WTC11 (cell line): ENCODE measurements around the gene BAIAP2L2. TPM values are rescaled to one million over a fixed set of nuclear protein-coding genes. Genes with fewer than 3 reads are reported as not detected.

Source experiments
- ATAC-seq: fragments of 200-7000 bp; cut with Tn5 transposase; 2 replicates; pipeline ENCODE4 v1.10.0; 2021; ENCODE audit warnings: mild to moderate bottlenecking, moderate library complexity
- CTCF ChIA-PET: fragments of 300-600 bp; sonication (Branson Sonifier 250); formaldehyde crosslinking; loops from one replicate; lab custom pipeline; 2021; ENCODE audit warnings: antibody characterized with exemption; lab: Charles Lee
- POLR2A ChIA-PET: fragments of 350-600 bp; sonication (Branson Sonifier 250); formaldehyde crosslinking; loops from one replicate; lab custom pipeline; 2021; ENCODE audit warnings: antibody characterized with exemption; lab: Charles Lee
- DNase-seq: peaks from one replicate; pipeline ENCODE4 v3.0.0; 2021; ENCODE audit warnings: low spot score
- H3K27ac Mint-ChIP-seq: 2 replicates; pipeline ENCODE4 v1.8.0; 2021; ENCODE audit warnings: mixed read lengths
- H3K27me3 Mint-ChIP-seq: 2 replicates; pipeline ENCODE4 v1.8.0; 2021; ENCODE audit warnings: low read depth, mild to moderate bottlenecking, moderate library complexity, mixed read lengths
- H3K36me3 Mint-ChIP-seq: 2 replicates; pipeline ENCODE4 v1.8.0; 2021; ENCODE audit warnings: mixed read lengths
- H3K4me1 Mint-ChIP-seq: 2 replicates; pipeline ENCODE4 v1.8.0; 2022; ENCODE audit warnings: mixed read lengths
- H3K4me3 Mint-ChIP-seq: 2 replicates; pipeline ENCODE4 v1.8.0; 2021; ENCODE audit warnings: mild to moderate bottlenecking, moderate library complexity, mixed read lengths
- H3K9me3 Mint-ChIP-seq: 2 replicates; pipeline ENCODE4 v1.8.0; 2021; ENCODE audit warnings: mixed read lengths
- CREM ChIP-seq: sonication (generic); formaldehyde crosslinking; IDR thresholded peaks from 2 replicates; pipeline ENCODE4 v1.8.1; 2022; ENCODE audit warnings: mild to moderate bottlenecking, missing genetic modification reagents, moderate library complexity
- EMX1 ChIP-seq: fragments of 250-450 bp; sonication (Bioruptor Pico); IDR thresholded peaks from 2 replicates; pipeline ENCODE4 v1.8.0; 2021; ENCODE audit warnings: mild to moderate bottlenecking
- GABPB1 ChIP-seq: sonication (generic); formaldehyde crosslinking; IDR thresholded peaks from 2 replicates; pipeline ENCODE4 v1.8.1; 2023; ENCODE audit warnings: mild to moderate bottlenecking, missing genetic modification reagents
- IRF2 ChIP-seq: sonication (generic); formaldehyde crosslinking; IDR thresholded peaks from 2 replicates; pipeline ENCODE4 v1.8.0; 2022; ENCODE audit warnings: low read depth, missing genetic modification reagents, borderline replicate concordance
- NFYB ChIP-seq: sonication (generic); formaldehyde crosslinking; conservative IDR thresholded peaks from 2 replicates; pipeline ENCODE4 v1.8.0; 2022; ENCODE audit warnings: low read depth, missing genetic modification reagents
- NR2C2 ChIP-seq: sonication (generic); formaldehyde crosslinking; IDR thresholded peaks from 2 replicates; pipeline ENCODE4 v1.8.0; 2022; ENCODE audit warnings: mild to moderate bottlenecking, missing genetic modification reagents
- OVOL2 ChIP-seq: fragments of 250-450 bp; sonication (Bioruptor Pico); IDR thresholded peaks from 2 replicates; pipeline ENCODE4 v1.9.0; 2021; ENCODE audit warnings: mild to moderate bottlenecking, borderline replicate concordance
- RORB ChIP-seq: fragments of 250-450 bp; sonication (Bioruptor Pico); IDR thresholded peaks from 2 replicates; pipeline ENCODE4 v1.9.0; 2021; ENCODE audit warnings: mild to moderate bottlenecking
- SMAD3 ChIP-seq: sonication (generic); formaldehyde crosslinking; IDR thresholded peaks from 2 replicates; pipeline ENCODE4 v1.8.0; 2022; ENCODE audit warnings: missing genetic modification reagents, mild to moderate bottlenecking, borderline replicate concordance
- SMAD4 ChIP-seq: sonication (generic); formaldehyde crosslinking; IDR thresholded peaks from 2 replicates; pipeline ENCODE4 v1.8.0; 2022; ENCODE audit warnings: mild to moderate bottlenecking, missing genetic modification reagents
- SOX15 ChIP-seq: fragments of 250-450 bp; sonication (Bioruptor Pico); IDR thresholded peaks from 2 replicates; pipeline ENCODE4 v1.9.0; 2021; ENCODE audit warnings: mild to moderate bottlenecking
- TCF7 ChIP-seq: sonication (generic); formaldehyde crosslinking; IDR thresholded peaks from 2 replicates; pipeline ENCODE4 v1.8.0; 2022; ENCODE audit warnings: mild to moderate bottlenecking, low read depth, missing genetic modification reagents, moderate library complexity
- ZNF138 ChIP-seq: sonication (generic); formaldehyde crosslinking; conservative IDR thresholded peaks from 2 replicates; pipeline ENCODE4 v1.8.1; 2022; ENCODE audit warnings: mild to moderate bottlenecking, moderate library complexity, missing genetic modification reagents
- ZNF232 ChIP-seq: sonication (generic); formaldehyde crosslinking; IDR thresholded peaks from 2 replicates; pipeline ENCODE4 v1.8.0; 2022; ENCODE audit warnings: mild to moderate bottlenecking, missing genetic modification reagents
- ZNF263 ChIP-seq: sonication (generic); formaldehyde crosslinking; IDR thresholded peaks from 2 replicates; pipeline ENCODE4 v1.8.1; 2022; ENCODE audit warnings: low read depth, mild to moderate bottlenecking, moderate library complexity, missing genetic modification reagents
- ZNF317 ChIP-seq: sonication (generic); formaldehyde crosslinking; IDR thresholded peaks from 2 replicates; pipeline ENCODE4 v1.8.1; 2023; ENCODE audit warnings: low read depth, mild to moderate bottlenecking, moderate library complexity, missing genetic modification reagents, borderline replicate concordance
- ZNF423 ChIP-seq: fragments of 250-450 bp; sonication (Bioruptor Pico); IDR thresholded peaks from 2 replicates; pipeline ENCODE4 v2.1.2; 2022; ENCODE audit warnings: mild to moderate bottlenecking, moderate library complexity
- total RNA-seq: library from RNA; stranded (reverse); gene quantifications from 3 replicates; pipeline ENCODE4 v1.2.3, GENCODE V29; 2021
- TF ChIP-seq, protein P1 (sequence below): sonication (generic); formaldehyde crosslinking; IDR thresholded peaks from 2 replicates; pipeline ENCODE4 v1.8.0; 2022; ENCODE audit warnings: missing genetic modification reagents
- TF ChIP-seq, protein P2 (sequence below): sonication (generic); formaldehyde crosslinking; IDR thresholded peaks from 2 replicates; pipeline ENCODE4 v1.8.0; 2022; ENCODE audit warnings: mild to moderate bottlenecking, missing genetic modification reagents
- TF ChIP-seq, protein P3 (sequence below): sonication (generic); formaldehyde crosslinking; conservative IDR thresholded peaks from 2 replicates; pipeline ENCODE4 v1.8.1; 2022; ENCODE audit warnings: mild to moderate bottlenecking, missing genetic modification reagents
- TF ChIP-seq, protein P4 (sequence below): sonication (generic); formaldehyde crosslinking; IDR thresholded peaks from 2 replicates; pipeline ENCODE4 v1.8.1; 2023; ENCODE audit warnings: mild to moderate bottlenecking, missing genetic modification reagents, moderate library complexity
- TF ChIP-seq, protein P5 (sequence below): fragments of 250-450 bp; sonication (Bioruptor Pico); IDR thresholded peaks from 2 replicates; pipeline ENCODE4 v2.1.2; 2022; ENCODE audit warnings: mild to moderate bottlenecking, moderate library complexity

Gene BAIAP2L2
- total RNA-seq, 1 experiment from 2014 or later = 3.0 TPM

DNA sequence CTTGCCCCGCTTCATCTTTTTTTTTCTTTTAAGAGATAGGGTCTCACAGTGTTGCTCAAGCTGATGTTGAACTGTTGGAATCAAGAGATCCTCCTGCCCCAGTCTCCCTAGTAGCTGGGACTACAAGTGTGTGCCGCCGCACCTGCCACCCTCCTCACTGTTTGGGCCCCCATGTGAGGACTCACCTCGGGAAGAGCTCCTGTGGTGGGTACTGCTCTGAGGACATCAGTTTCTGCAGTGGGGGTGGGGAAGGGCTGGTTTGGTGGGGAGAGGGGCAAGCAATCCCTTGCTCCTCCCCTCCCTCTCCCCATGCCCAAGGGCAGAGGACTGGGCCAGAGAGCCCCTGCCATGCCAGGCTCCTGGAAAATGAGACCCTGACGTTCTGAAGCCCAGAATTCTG lies 25.0 kb downstream of the BAIAP2L2 start:
- TF ChIP-seq ZNF138 (CRISPR knock-in tag) (no peak), EMX1 (CRISPR knock-in tag) (no peak), TCF7 (CRISPR knock-in tag) (no peak)
- TF ChIP-seq, protein P1, sequence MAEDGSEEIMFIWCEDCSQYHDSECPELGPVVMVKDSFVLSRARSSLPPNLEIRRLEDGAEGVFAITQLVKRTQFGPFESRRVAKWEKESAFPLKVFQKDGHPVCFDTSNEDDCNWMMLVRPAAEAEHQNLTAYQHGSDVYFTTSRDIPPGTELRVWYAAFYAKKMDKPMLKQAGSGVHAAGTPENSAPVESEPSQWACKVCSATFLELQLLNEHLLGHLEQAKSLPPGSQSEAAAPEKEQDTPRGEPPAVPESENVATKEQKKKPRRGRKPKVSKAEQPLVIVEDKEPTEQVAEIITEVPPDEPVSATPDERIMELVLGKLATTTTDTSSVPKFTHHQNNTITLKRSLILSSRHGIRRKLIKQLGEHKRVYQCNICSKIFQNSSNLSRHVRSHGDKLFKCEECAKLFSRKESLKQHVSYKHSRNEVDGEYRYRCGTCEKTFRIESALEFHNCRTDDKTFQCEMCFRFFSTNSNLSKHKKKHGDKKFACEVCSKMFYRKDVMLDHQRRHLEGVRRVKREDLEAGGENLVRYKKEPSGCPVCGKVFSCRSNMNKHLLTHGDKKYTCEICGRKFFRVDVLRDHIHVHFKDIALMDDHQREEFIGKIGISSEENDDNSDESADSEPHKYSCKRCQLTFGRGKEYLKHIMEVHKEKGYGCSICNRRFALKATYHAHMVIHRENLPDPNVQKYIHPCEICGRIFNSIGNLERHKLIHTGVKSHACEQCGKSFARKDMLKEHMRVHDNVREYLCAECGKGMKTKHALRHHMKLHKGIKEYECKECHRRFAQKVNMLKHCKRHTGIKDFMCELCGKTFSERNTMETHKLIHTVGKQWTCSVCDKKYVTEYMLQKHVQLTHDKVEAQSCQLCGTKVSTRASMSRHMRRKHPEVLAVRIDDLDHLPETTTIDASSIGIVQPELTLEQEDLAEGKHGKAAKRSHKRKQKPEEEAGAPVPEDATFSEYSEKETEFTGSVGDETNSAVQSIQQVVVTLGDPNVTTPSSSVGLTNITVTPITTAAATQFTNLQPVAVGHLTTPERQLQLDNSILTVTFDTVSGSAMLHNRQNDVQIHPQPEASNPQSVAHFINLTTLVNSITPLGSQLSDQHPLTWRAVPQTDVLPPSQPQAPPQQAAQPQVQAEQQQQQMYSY = no peak
- Mint-ChIP-seq H3K4me1 (peaks cover 9% of the 10 kb centered on the region), H3K4me3 (no peak overlapping the region), H3K36me3 (no peaks in the 10 kb centered on the region), H3K27ac (no peak overlapping the region), H3K9me3 (no peaks in the 10 kb centered on the region), H3K27me3 (peaks cover 15% of the 10 kb centered on the region)
- DNase-seq (no peak), ATAC-seq (no peak)
- ChIA-PET CTCF (interaction anchor here (1.0 to 14.3 kb wide), 4 partner anchors 15 to 112 kb away, joined by 3 to 183 read pairs (median 10); no protein-coding TSS in a partner anchor), POLR2A (no interaction called here)

DNA sequence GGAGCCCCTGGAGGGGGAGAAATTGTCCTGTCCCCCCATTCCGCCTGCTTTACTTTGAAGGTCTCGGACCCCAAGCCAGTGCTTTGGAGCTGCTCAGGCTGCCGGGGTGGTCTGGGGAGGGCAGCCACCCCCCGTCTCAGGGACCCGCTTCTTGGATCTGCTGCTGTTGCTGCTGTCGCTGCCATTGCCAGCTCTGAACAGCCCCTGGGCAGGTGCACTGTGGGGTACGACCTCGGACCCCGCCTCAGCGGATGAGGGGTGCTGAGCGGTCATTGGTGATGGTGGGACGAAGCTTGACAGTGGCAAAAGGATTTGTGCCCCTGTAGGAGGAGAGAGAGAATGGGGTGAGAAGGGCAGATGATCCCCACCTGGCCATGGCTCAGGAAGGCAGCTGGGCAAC lies 25.4 kb downstream of the BAIAP2L2 start:
- peaks cover 9% of the 10 kb centered on the region for H3K4me1 Mint-ChIP-seq
- ATAC-seq (no peak), DNase-seq (no peak)
- H3K9me3 Mint-ChIP-seq = no peaks in the 10 kb centered on the region
- no peaks in the 10 kb centered on the region for H3K36me3 Mint-ChIP-seq
- TF ChIP-seq RORB (CRISPR knock-in tag) (no peak), NFYB (no peak), SOX15 (CRISPR knock-in tag) (no peak), OVOL2 (no peak), ZNF263 (CRISPR knock-in tag) (no peak), GABPB1 (CRISPR knock-in tag) (no peak), ZNF317 (no peak), ZNF232 (no peak), IRF2 (CRISPR knock-in tag) (no peak), SMAD3 (CRISPR knock-in tag) (no peak), ZNF423 (no peak), NR2C2 (CRISPR knock-in tag) (no peak), SMAD4 (no peak), CREM (CRISPR knock-in tag) (no peak)
- TF ChIP-seq, protein P2, sequence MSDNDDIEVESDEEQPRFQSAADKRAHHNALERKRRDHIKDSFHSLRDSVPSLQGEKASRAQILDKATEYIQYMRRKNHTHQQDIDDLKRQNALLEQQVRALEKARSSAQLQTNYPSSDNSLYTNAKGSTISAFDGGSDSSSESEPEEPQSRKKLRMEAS = no peak
- TF ChIP-seq, protein P3, sequence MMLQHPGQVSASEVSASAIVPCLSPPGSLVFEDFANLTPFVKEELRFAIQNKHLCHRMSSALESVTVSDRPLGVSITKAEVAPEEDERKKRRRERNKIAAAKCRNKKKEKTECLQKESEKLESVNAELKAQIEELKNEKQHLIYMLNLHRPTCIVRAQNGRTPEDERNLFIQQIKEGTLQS (CRISPR knock-in tag) = no peak
- TF ChIP-seq, protein P4, sequence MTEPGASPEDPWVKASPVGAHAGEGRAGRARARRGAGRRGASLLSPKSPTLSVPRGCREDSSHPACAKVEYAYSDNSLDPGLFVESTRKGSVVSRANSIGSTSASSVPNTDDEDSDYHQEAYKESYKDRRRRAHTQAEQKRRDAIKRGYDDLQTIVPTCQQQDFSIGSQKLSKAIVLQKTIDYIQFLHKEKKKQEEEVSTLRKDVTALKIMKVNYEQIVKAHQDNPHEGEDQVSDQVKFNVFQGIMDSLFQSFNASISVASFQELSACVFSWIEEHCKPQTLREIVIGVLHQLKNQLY (CRISPR knock-in tag) = no peak
- TF ChIP-seq, protein P5, sequence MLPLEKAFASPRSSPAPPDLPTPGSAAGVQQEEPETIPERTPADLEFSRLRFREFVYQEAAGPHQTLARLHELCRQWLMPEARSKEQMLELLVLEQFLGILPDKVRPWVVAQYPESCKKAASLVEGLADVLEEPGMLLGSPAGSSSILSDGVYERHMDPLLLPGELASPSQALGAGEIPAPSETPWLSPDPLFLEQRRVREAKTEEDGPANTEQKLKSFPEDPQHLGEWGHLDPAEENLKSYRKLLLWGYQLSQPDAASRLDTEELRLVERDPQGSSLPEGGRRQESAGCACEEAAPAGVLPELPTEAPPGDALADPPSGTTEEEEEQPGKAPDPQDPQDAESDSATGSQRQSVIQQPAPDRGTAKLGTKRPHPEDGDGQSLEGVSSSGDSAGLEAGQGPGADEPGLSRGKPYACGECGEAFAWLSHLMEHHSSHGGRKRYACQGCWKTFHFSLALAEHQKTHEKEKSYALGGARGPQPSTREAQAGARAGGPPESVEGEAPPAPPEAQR (CRISPR knock-in tag) = no peak
- CTCF ChIA-PET = interaction anchor here (1.0 to 14.3 kb wide), 5 partner anchors 11 to 112 kb away, joined by 3 to 183 read pairs (median 7); no protein-coding TSS in a partner anchor
- POLR2A ChIA-PET = no interaction called here
- no peak overlapping the region for H3K4me3 Mint-ChIP-seq
- H3K27me3 Mint-ChIP-seq = peaks cover 20% of the 10 kb centered on the region
- H3K27ac Mint-ChIP-seq = no peak overlapping the region
